SU-DHL-6 (cell line): ENCODE results near the gene FBXL4.

ENCODE experiments used
- CTCF ChIP-seq: fragments of 200-600 bp; sonication (generic); IDR thresholded peaks from one replicate; pipeline ENCODE4 v1.5.1; 2017; ENCODE audit warnings: antibody characterized with exemption, mild to moderate bottlenecking, low read length, moderate library complexity; ENCODE audit not compliant: insufficient read depth, poor library complexity, severe bottlenecking
- EZH2phosphoT487 ChIP-seq: fragments of 200-600 bp; sonication (generic), shearing (Covaris generic); conservative IDR thresholded peaks from 2 replicates; pipeline ENCODE4 v1.6.1; 2018; ENCODE audit warnings: mild to moderate bottlenecking, antibody characterized with exemption, low read length, moderate library complexity, mixed read lengths

DNA sequence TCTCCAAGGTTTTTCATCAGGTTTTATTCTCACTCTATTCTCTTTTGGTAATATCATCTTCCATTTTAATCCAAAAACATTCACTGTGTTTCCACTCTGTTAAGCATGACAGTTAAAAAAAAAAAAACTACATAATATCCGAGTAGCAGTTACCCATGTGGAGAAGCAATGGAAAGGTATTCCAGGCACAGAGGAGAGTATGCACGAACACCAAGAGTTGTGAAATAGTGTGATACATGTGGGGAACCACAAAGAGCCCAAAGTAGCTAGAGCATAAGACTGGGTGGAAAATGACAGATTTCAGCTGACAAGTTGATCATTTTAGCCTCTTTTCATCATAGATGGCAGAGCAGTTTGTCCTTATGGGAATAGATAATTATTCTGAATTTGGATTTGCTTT is 19.9 kb upstream of the FBXL4 start:
- no peak for TF ChIP-seq CTCF
- no peak for TF ChIP-seq EZH2phosphoT487
